KOPT-K1 (cell line): Measurements from ENCODE around the gene CST1.
"Not testable (repeated sequence)": the region's sequence is repeated elsewhere in the genome, so short reads cannot be mapped to it uniquely, and the experiment has no call there.

Experiments used
- H3K27ac ChIP-seq: fragments of 200-600 bp; sonication (generic); 2 replicates; pipeline ENCODE4 v1.5.1; 2016; ENCODE audit warnings: antibody characterized with exemption, mild to moderate bottlenecking, low read depth, low read length; ENCODE audit not compliant: poor library complexity, severe bottlenecking
- H3K36me3 ChIP-seq: fragments of 200-600 bp; sonication (generic); 2 replicates; pipeline ENCODE4 v1.5.1; 2017; ENCODE audit warnings: antibody characterized with exemption, mild to moderate bottlenecking, low read length, moderate library complexity; ENCODE audit not compliant: insufficient read depth
- H3K9me3 ChIP-seq: fragments of 200-600 bp; sonication (generic); 2 replicates; pipeline ENCODE4 v1.5.1; 2017; ENCODE audit warnings: antibody characterized with exemption, low read length, mild to moderate bottlenecking; ENCODE audit not compliant: insufficient read depth, poor library complexity, severe bottlenecking

CST1 gene

DNA sequence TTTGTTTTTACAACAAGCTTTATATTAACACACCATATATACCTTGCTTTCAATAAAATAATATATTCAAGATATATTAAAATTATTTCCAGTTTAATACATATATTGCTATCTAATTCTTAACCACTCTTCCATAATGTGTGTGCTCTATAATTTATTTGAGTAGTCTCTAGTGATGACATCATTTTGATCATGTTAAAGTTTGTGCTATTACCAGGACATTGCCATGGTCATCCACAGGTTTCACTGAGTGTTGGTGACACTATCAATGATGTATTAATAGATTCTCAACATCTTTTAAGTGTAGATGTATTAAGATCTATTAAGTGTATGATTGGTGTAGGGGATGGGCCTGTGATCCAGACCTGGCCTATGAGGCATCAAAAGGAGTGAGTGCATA is 17.8 kb upstream of the CST1 start:
- H3K36me3 ChIP-seq, H3K9me3 ChIP-seq, H3K27ac ChIP-seq: not testable (repeated sequence)

DNA sequence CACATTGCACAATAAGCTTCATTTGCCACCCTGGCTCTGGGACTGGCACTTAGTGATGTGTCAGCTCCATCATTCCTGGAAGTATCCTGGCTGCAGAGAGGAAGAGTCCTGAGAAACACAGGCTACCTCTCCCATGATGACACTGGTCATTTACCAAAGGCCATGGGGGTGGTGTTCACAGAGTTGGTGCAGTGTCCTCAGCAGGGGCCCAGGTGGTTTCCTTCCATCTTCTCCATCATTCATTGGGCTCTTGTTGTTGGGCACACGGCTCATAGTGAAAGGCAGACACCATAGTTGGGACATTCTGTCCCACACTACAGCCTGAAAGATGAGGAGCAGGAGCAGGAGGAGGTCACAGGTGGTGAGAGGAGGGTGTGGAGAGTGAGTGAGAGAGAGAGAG is 15.8 kb upstream of the CST1 start:
- H3K27ac ChIP-seq: no peak overlapping the region
- H3K36me3 ChIP-seq: no peaks in the 10 kb centered on the region
- no peaks in the 10 kb centered on the region for H3K9me3 ChIP-seq

DNA sequence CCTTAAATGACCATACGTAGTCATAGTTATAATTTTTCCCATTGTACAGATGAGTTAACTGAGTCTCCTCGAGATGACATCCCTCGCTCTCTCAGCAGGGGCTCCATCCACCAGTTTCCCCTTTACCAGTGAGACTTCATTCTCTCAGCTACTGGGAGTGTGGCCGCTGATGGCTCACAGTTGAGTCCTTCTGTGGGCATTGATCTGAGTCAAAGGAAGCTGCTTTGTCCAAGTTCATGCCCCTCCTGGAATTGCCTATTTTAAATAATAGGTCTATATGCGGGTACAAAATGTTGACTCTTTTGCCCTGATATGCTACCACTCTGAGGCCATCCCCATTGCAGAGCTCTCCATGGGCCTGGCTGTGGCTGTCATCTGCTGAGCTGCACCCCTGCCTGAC is 14.8 kb upstream of the CST1 start:
- H3K27ac ChIP-seq: no peak overlapping the region
- no peaks in the 10 kb centered on the region for H3K36me3 ChIP-seq
- no peaks in the 10 kb centered on the region for H3K9me3 ChIP-seq

DNA sequence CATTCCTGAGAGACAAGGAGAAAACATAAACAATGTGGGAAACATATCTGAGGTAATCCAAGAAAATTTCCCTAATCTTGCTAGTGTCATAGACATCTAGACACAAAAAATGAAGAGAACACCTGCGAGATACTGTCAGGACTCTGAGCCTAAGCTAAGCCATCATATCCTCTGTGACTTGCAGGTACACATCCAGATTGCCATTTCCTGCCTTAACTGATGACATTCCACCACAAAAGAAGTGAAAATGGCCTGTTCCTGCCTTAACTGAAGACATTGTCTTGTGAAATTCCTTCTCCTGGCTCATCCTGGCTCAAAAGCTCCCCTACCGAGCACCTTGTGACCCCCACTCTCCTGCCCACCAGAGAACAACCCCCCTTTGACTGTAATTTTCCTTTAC is 13.9 kb upstream of the CST1 start:
- not testable (repeated sequence) for H3K27ac ChIP-seq, H3K9me3 ChIP-seq, H3K36me3 ChIP-seq

DNA sequence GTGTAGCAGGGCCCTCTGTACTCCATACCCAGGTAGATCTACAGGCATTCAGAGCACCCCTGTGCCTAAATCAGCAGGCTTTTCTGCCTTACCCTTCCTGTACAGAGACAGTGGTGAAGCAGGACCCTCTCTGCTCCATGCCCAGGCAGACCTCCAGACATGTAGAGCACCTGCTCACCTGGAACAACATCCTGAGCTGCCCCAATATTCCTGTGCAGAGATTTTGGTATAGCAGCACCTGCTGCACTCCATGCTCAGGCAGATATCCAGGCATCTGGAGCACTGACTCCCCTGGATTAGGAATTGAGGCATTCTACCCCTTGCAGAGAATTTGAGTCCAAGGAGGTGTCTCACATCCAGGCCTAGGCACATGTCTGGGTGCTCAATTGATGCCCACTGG is 12.6 kb upstream of the CST1 start:
- Histone ChIP-seq H3K36me3 (no peaks in the 10 kb centered on the region), H3K27ac (no peak overlapping the region), H3K9me3 (no peaks in the 10 kb centered on the region)

DNA sequence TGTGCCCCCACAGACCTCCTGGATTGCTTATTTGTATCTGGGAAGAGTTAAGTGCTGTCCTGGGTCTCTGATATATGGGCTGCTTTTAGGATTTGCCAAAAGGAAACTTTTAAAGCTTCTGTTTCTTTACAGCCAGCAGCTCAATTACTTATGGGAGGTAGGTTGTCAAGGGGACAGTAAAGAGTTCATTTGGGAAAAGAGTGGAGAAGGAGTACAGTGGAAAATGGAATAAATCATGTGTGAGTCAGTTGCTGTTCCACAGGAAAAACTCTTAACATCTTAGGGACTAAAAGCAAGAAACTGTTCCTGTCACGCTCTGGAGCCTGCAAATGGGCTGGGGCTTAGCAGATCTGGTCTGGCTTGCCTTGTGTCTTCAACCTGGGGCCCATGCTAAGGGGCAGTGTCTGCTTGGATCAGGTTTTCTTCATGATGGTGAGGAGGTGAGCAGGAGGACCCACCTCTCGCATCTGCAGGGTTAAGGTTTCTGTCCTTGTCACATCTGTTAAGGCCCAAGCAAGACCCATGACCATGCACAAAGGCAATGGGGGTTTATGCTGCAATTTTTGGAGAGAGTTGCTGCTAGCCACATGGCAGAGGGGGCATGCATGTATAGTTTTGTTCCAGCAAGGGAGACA is 8.7 kb upstream of the CST1 start:
- H3K9me3 ChIP-seq: no peaks in the 10 kb centered on the region
- H3K27ac ChIP-seq: no peak overlapping the region
- no peaks in the 10 kb centered on the region for H3K36me3 ChIP-seq

DNA sequence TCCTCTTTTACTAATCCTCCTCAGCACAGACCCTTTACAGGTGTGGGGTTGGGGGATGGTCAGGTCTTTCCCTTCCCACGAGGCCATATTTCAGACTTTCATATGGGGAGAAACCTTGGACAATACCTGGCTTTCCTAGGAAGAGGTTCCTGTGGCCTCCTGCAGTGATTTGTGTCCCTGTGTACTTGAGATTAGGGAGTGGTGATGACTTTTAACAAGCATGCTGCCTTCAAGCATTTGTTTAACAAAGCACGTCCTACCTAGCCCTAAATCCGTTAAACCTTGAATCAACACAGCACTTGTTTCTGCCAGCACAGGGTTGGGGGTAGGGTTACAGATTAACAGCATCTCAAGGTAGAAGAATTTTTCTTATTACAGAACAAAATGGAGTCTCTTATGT is 6.1 kb upstream of the CST1 start:
- H3K36me3 ChIP-seq, H3K27ac ChIP-seq, H3K9me3 ChIP-seq: not testable (repeated sequence)

DNA sequence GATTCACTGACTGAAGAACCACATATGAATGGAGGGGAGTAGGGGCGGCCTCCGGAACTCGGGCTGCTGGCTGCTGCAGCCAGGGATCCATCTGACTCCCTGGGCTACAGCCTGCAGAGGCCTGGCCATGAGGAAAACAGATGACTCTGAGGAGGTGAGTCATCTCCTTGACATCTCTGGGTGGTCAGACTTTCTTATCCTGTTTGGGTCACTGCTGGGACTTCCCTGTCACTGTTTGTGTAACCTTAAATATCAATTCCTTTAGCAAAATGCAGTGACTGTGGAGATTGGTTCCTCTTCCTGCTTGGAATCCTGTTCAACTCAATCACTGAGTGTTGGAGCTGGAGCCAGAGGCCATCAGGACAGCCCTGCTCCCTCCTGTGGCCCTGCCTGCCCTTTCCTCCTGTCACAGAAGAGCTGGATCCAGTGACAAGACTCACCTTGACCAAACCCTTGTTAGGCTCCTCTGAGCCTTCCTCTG is 4.4 kb upstream of the CST1 start:
- H3K36me3 ChIP-seq, H3K27ac ChIP-seq, H3K9me3 ChIP-seq: not testable (repeated sequence)

DNA sequence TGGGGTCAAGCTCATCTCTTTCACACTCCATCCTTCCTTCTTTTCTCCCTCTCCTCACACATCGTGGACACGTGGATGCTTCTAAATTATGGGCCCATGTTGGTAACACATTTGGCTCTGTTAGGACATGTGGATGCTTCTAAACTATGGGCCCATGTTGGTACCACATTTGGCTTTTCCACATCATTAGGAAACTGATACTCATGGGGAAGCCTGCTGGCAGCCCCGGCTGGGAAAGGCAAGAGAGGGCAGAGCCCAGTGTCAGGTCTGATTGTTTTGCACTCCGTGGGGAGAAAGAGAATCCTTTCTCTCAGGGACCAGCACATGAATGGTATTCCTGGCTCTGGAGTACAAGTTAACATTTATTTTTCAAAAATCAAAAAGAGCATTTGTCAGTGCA is 4.0 kb upstream of the CST1 start:
- Histone ChIP-seq H3K36me3 (no peaks in the 10 kb centered on the region), H3K27ac (no peak overlapping the region), H3K9me3 (no peaks in the 10 kb centered on the region)

DNA sequence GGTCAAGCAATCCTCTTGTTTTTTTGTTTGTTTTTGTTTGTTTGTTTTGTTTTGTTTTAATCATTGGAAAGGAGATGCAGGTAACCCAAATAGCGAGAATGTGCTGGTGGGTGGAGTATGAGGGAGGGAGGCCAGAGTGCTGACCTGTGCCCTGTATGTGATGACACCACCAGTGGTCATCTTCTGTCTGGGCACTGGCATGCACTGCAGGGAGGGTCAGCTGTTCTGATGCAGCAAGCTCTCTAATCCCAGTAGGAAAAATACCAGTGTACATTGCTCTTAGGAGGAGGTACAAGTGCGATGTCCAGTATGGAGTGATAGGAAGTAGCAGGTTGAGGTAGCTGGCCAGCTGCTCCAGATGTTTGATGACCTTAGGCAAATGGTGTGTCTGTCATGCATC is 2.9 kb upstream of the CST1 start:
- Histone ChIP-seq H3K9me3 (no peaks in the 10 kb centered on the region), H3K27ac (no peak overlapping the region), H3K36me3 (no peaks in the 10 kb centered on the region)

DNA sequence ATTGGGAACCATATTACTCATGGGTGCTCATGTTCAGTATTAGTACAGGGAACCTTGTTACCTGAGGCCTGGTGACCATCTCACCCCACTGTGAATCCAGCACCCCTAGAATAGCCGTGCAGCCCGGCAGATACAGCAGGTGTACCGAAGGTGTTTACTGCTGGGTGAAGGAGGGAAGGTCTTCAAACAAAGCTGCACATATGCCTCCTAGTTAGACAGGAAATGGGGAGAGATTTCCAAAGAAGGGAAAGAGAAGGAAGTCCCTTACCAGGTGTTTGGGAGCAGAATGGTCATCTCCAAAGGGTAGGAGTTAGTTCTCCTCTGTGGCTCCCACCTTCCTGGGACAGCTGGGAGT is 2.4 kb upstream of the CST1 start:
- H3K27ac ChIP-seq: no peak overlapping the region
- no peaks in the 10 kb centered on the region for H3K9me3 ChIP-seq
- no peaks in the 10 kb centered on the region for H3K36me3 ChIP-seq

DNA sequence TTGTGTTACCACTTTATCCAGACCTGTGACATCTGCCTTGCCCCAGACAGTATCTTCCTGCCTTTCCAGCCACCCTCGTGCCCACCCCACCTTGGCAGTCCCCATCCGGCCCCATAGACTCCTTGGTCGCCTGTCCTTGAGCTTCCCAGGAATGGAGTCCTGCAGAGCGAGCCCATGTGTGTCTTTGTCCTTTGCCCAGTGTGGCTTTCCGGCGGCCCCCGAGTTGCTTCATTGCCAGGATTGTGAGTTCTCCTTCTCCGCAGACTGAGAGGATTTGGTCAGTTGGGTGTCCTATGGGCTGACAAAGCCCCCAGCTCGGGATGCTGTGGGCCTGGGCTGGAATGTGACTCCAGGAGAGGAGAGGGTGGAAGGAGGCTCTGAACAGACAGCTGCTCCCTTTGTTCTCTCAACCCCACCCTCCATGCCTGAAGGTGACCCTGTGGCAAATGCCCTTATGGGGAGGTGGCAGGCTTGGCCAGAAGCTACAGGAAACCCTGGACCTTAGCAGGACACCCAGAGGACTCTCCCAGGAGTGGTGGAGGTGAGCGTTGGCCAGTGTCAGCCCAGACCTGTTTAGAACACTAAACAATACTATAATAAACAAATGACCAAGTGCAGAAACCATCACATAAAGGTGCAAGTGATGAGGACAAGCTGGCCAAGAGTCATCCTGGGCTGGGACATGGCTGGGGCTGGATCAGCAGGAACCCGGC is 1.9 kb upstream of the CST1 start:
- H3K36me3 ChIP-seq: no peaks in the 10 kb centered on the region
- H3K27ac ChIP-seq: no peak overlapping the region
- H3K9me3 ChIP-seq: no peaks in the 10 kb centered on the region

DNA sequence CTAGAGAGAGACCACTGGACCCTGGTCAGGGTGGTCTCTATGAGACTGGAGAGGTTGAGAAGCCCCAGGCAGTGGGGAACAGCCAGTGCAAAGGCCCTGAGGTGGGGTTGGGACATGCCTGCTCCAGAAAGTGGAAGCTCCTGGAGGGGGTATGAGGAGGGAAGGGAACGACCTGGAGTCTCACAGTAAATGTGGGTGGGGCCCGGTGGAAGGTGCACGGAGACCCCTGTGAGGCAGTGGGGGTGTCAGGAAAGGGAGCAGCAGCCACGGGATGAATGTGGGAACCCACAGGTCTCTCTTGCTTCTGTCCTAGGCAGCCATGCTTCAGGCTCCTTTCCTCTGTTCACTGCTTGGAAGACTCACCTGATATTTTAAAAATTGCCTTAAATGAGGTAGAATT is 1.3 kb upstream of the CST1 start:
- no peaks in the 10 kb centered on the region for H3K36me3 ChIP-seq

DNA sequence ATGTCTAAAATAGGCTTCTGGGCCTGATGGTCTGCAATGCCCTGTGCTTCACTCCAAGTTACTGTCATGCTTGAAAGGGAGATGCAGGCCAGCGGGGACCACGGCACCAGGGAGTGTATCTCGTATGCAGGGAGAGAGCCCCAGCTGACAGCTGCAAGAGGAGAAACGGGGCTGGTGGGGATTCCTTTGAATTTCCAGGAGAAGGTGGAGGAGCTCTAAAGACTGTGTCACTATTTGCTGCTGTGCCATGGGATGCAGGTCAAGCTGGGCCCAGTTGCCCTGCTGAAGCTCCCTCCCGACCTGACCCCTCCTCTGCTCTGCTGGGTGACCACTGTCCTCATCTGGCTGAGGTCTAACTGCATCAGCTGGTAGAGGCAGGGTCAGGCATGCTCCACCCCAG is 989 bp downstream of the CST1 start:
- Histone ChIP-seq H3K36me3 (no peaks in the 10 kb centered on the region), H3K9me3 (no peaks in the 10 kb centered on the region), H3K27ac (no peak overlapping the region)

More for the DNA sequence above, 1.3 kb upstream of the CST1 start:
- H3K27ac ChIP-seq: no peak overlapping the region
- H3K9me3 ChIP-seq: no peaks in the 10 kb centered on the region

DNA sequence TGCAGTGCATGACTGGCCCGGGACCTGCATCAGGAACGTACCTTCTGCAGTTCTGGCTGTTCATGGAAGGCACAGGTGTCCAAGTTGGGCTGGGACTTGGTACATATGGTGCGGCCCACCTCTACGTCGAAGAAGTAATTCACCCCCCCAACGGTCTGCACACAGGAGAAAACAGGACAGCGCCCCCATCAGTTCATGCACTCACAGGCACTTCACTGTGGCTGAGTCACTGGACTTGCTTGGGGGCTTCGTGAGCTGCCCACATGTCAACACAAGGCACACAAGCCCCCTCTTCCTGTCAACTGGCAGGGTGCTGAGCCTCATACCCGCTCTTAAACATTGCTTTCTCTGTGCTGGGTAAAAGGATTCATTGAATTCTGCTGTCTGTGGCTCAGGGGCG is 1.8 kb downstream of the CST1 start:
- H3K27ac ChIP-seq: not testable (repeated sequence)

DNA sequence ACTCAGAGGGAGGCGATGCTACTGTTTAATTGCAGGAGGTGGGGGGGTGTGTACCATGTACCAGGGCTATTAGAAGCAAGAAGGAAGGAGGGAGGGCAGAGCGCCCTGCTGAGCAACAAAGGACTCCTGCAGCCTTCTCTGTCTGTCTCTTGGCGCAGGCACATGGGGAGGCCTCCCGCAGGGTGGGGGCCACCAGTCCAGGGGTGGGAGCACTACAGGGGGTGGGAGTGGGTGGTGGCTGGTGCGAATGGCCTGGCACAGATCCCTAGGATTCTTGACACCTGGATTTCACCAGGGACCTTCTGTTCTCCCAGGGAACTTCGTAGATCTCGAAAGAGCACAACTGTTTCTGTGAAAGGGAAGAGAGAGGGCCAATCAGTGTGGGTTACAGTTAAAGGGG is 3.2 kb downstream of the CST1 start:
- H3K9me3 ChIP-seq, H3K36me3 ChIP-seq, H3K27ac ChIP-seq: not testable (repeated sequence)

More for the DNA sequence above, 1.8 kb downstream of the CST1 start:
- H3K9me3 ChIP-seq, H3K36me3 ChIP-seq: not testable (repeated sequence)
